ENCODE results near the gene C10orf90. TPM values are rescaled to one million over a fixed set of nuclear protein-coding genes. Genes with fewer than 3 reads are reported as not detected.

Gene C10orf90
- total RNA-seq, 1 experiment from 2014 or later: not detected

GRCh38 chr10:126533644-126534043 lies 136.8 kb downstream of the C10orf90 start:
- DNase-seq: no peak
- no peaks in the 10 kb centered on the region for H3K23me2 ChIP-seq (ENCODE audit: insufficient read length, low read depth, low read length, poor library complexity, severe bottlenecking)
- H3K79me1 ChIP-seq (ENCODE audit: insufficient read depth, low read depth, low read length, poor library complexity, severe bottlenecking): no peaks in the 10 kb centered on the region
- H3K18ac ChIP-seq (ENCODE audit: insufficient read length, low read depth, low read length): no peak overlapping the region
- H4K91ac ChIP-seq (ENCODE audit: insufficient read length, low read depth, low read length): no peak overlapping the region
- no peaks in the 10 kb centered on the region for H3K79me2 ChIP-seq (ENCODE audit: insufficient read depth, low read length)
- H2BK20ac ChIP-seq (ENCODE audit: low read depth, low read length, poor library complexity, severe bottlenecking): no peak overlapping the region
- Mint-ChIP-seq H3K9me3 (no peaks in the 10 kb centered on the region), H3K27me3 (ENCODE audit: low read depth) (no peaks in the 10 kb centered on the region; the same call in 1 of the 2 replicates), H3K4me1 (no peaks in the 10 kb centered on the region), H3K4me3 (no peak overlapping the region), H3K27ac (no peak overlapping the region), H3K36me3 (ENCODE audit: insufficient read depth in 1 of 3, low read depth in 3 of 3) (no peaks in the 10 kb centered on the region)
- no peaks in the 10 kb centered on the region for H3K9me3 ChIP-seq (ENCODE audit: control insufficient read depth, low read depth, low read length)
- no peak overlapping the region for H2BK5ac ChIP-seq (ENCODE audit: insufficient read length, low read length)
- no peak overlapping the region for H3K27ac ChIP-seq (ENCODE audit: insufficient read length, low read depth, low read length)
- no peaks in the 10 kb centered on the region for H3K27me3 ChIP-seq (ENCODE audit: insufficient read depth, low read length)
- no peak overlapping the region for H3K9ac ChIP-seq (ENCODE audit: extremely low read depth, insufficient read length, low read length)
- H3K4me2 ChIP-seq (ENCODE audit: insufficient read depth, insufficient read length, low read length): no peak overlapping the region
- no peak overlapping the region for H4K8ac ChIP-seq (replicated peaks; ENCODE audit: insufficient read length, low read depth, low read length)
- no peak for TF ChIP-seq CTCF (conservative IDR thresholded peaks at IDR 0.05)
- H3K56ac ChIP-seq (ENCODE audit: insufficient read length, low read depth, low read length): no peak overlapping the region
- H2AK5ac ChIP-seq (ENCODE audit: insufficient read length, low read length): no peak overlapping the region
- no peak overlapping the region for H3T11ph ChIP-seq (ENCODE audit: low read length)
- no peak overlapping the region for H3K23ac ChIP-seq (ENCODE audit: insufficient read length, low read depth, low read length)
- no peak overlapping the region for H3K14ac ChIP-seq (ENCODE audit: insufficient read depth, low read length)
- no peak overlapping the region for H4K5ac ChIP-seq (ENCODE audit: insufficient read length, low read depth, low read length)
- H3K4me1 ChIP-seq (ENCODE audit: insufficient read depth, low read length): no peaks in the 10 kb centered on the region
- no peak overlapping the region for H2BK15ac ChIP-seq (ENCODE audit: low read depth, low read length)
- H2BK120ac ChIP-seq (ENCODE audit: low read depth, low read length, poor library complexity, severe bottlenecking): no peak overlapping the region
- no peaks in the 10 kb centered on the region for H4K20me1 ChIP-seq (ENCODE audit: control insufficient read depth, insufficient read depth, insufficient read length)
- no CpG with 5 or more reads among the region's 5 CpGs for WGBS (ENCODE audit: extremely low coverage, insufficient read length, low lambda C conversion rate)
- no peak overlapping the region for H3K4ac ChIP-seq (ENCODE audit: low read depth, low read length)
- H2AFZ ChIP-seq (ENCODE audit: low read length): no peak overlapping the region
- H2BK12ac ChIP-seq (ENCODE audit: insufficient read length, low read depth, low read length): no peak overlapping the region

All from H9 (cell line).